Measurements from ENCODE around the gene DUSP1.

DNA sequence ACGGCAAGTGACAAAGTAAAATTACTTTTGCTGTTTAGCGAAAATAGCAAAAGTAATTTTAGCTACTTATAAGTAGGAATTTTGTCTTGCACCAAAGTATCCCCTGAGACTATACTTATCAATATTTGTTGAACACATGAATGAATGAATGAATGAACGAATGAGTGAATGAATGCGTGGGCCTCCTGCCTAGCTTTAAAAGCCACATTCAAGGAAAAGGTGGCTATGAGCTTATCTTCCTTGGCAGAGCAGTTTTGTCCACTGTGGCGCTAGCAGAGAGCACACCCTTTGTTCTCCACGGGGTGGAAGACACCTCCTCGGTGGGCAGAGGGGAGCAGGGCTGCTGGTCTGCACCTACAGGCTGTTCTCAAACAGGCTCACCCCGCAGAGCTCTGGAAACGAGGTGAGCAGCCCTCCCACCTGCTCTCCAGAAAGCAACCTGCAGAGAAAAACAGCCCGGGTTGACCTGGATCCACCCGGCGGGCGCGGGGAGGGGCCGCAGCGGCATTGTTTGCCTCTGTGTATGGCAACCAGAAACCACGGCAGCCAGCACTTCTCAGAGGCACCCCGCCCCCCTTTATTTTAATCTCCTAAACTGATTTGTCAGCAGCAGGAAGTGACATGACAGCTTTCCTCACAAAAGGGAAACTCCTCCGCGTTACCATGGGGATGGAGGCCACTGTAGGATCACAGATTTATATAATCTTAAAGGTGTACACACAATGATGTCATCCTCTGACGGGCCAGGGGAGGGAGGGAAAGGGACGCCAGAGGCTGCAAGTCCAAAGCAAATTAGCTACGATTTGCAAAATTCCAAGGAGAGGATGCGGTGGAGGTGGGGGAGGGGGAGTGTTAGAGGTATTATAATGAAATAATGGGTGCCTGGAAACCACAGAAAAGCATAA lies 5.9 kb downstream of the DUSP1 start:
- TF ChIP-seq POLR2A (IDR thresholded peaks at IDR 0.05; ENCODE audit: low read depth, low read length) (peak; percentile 37; the same call in 1 of the 2 replicates), TCF12 (IDR thresholded peaks at IDR 0.05; ENCODE audit: low read depth, low read length) (no peak), CHD4 (IDR thresholded peaks at IDR 0.05) (no peak), FOS (IDR thresholded peaks at IDR 0.05; ENCODE audit: borderline replicate concordance, extremely low read depth, insufficient read length) (no peak)
- TF ChIP-seq, protein P1, sequence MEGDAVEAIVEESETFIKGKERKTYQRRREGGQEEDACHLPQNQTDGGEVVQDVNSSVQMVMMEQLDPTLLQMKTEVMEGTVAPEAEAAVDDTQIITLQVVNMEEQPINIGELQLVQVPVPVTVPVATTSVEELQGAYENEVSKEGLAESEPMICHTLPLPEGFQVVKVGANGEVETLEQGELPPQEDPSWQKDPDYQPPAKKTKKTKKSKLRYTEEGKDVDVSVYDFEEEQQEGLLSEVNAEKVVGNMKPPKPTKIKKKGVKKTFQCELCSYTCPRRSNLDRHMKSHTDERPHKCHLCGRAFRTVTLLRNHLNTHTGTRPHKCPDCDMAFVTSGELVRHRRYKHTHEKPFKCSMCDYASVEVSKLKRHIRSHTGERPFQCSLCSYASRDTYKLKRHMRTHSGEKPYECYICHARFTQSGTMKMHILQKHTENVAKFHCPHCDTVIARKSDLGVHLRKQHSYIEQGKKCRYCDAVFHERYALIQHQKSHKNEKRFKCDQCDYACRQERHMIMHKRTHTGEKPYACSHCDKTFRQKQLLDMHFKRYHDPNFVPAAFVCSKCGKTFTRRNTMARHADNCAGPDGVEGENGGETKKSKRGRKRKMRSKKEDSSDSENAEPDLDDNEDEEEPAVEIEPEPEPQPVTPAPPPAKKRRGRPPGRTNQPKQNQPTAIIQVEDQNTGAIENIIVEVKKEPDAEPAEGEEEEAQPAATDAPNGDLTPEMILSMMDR (IDR thresholded peaks at IDR 0.05 in 2 of 3, conservative IDR thresholded peaks at IDR 0.05 in 1 of 3; ENCODE audit: control insufficient read depth in 2 of 3, extremely low read depth in 1 of 3, insufficient read depth in 1 of 3, low read depth in 3 of 3, low read length in 3 of 3): no peak
- TF ChIP-seq, protein P2, sequence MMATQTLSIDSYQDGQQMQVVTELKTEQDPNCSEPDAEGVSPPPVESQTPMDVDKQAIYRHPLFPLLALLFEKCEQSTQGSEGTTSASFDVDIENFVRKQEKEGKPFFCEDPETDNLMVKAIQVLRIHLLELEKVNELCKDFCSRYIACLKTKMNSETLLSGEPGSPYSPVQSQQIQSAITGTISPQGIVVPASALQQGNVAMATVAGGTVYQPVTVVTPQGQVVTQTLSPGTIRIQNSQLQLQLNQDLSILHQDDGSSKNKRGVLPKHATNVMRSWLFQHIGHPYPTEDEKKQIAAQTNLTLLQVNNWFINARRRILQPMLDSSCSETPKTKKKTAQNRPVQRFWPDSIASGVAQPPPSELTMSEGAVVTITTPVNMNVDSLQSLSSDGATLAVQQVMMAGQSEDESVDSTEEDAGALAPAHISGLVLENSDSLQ (IDR thresholded peaks at IDR 0.05): peak; percentile 93

Data from GM12878 (cell line).